Endothelial cell of umbilical vein (primary cell): ENCODE results near the gene SNX25. TPM values are rescaled to one million over a fixed set of nuclear protein-coding genes. Genes with fewer than 3 reads are reported as not detected.

ENCODE experiments used
- BruUV-seq: library from RNA; stranded (reverse); fragments of 400-500 nt; replicated peaks from 2 replicates; lab custom pipeline; 2021; lab: Mats Ljungman, UMichigan
- CTCF ChIA-PET: fragments of 300-600, 350-600 bp; sonication (Branson Sonifier 250); formaldehyde crosslinking; loops from one replicate; lab custom pipeline; 2021; ENCODE audit warnings: antibody characterized with exemption, inconsistent platforms; lab: Charles Lee
- POLR2A ChIA-PET: fragments of 300-600, 350-600 bp; sonication (Branson Sonifier 250); formaldehyde crosslinking; loops from one replicate; lab custom pipeline; 2021; ENCODE audit warnings: antibody characterized with exemption, inconsistent platforms; lab: Charles Lee
- DNase-seq: peaks from one replicate; pipeline ENCODE4 v3.0.0-alpha.2; 2011; ENCODE audit warnings: low read depth, low spot score
- FAIRE-seq: peaks from 2 replicates; lab custom pipeline; 2011; peaks lifted over from hg19 to GRCh38; lab: Jason Lieb, UNC
- H2AFZ ChIP-seq: 2 replicates; pipeline ENCODE4 v1.6.0; 2012; ENCODE audit warnings: low read depth, low read length, control low read depth, inconsistent platforms
- H3K27ac ChIP-seq: 2 replicates; pipeline ENCODE4 v1.5.1; 2011; ENCODE audit warnings: low read depth, mild to moderate bottlenecking, control low read depth, low read length, moderate library complexity; ENCODE audit not compliant: insufficient read depth
- H3K27me3 ChIP-seq, 2 experiments: 2 replicates each; pipeline versions ENCODE4 v1.6.0 to v1.6.1; 2011; ENCODE audit warnings: low read length in 2 of 2, mixed read lengths in 1 of 2; ENCODE audit not compliant: control insufficient read depth in 2 of 2, insufficient read depth in 2 of 2
- H3K36me3 ChIP-seq, 2 experiments: 2 replicates in 1 of 2; 3 replicates in 1 of 2; pipeline ENCODE4 v1.5.1; 2011; ENCODE audit warnings: low read length in 2 of 2, mild to moderate bottlenecking in 1 of 2, moderate library complexity in 1 of 2; ENCODE audit not compliant: control insufficient read depth in 2 of 2, insufficient read depth in 2 of 2; ENCODE audit errors: extremely low read depth in 1 of 2
- H3K4me1 ChIP-seq: 3 replicates; pipeline ENCODE4 v1.5.1; 2011; ENCODE audit warnings: mild to moderate bottlenecking, low read length; ENCODE audit not compliant: control insufficient read depth, insufficient read depth; ENCODE audit errors: extremely low read depth
- H3K4me2 ChIP-seq: 2 replicates; pipeline ENCODE4 v1.6.1; 2011; ENCODE audit warnings: low read length, control low read depth, mixed read lengths; ENCODE audit not compliant: insufficient read depth
- H3K4me3 ChIP-seq, 3 experiments: fragments of 200-600 bp in 1 of 3; sonication (generic), shearing (Covaris generic) in 1 of 3; replicated peaks in 1 of 3; 2 replicates each; pipeline ENCODE4 v1.5.1; 2011 to 2016; ENCODE audit warnings: control low read depth in 3 of 3, low read length in 3 of 3, mild to moderate bottlenecking in 2 of 3, inconsistent platforms in 1 of 3, low read depth in 1 of 3, moderate library complexity in 1 of 3; ENCODE audit not compliant: insufficient read depth in 1 of 3
- H3K79me2 ChIP-seq: 2 replicates; pipeline ENCODE4 v1.6.0; 2012; ENCODE audit warnings: low read length, inconsistent platforms; ENCODE audit not compliant: control insufficient read depth, insufficient read depth
- H3K9ac ChIP-seq: replicated peaks from 2 replicates; pipeline ENCODE3; 2011; ENCODE audit warnings: low read length, control low read depth; ENCODE audit not compliant: insufficient read depth; ENCODE audit errors: extremely low read depth
- H3K9me1 ChIP-seq: replicated peaks from 3 replicates; pipeline ENCODE4 v1.6.0; 2011; ENCODE audit warnings: mild to moderate bottlenecking, low read length; ENCODE audit not compliant: control insufficient read depth, insufficient read depth; ENCODE audit errors: extremely low read depth
- H3K9me3 ChIP-seq: replicated peaks from 2 replicates; pipeline ENCODE4 v1.5.1; 2012; ENCODE audit warnings: low read length, inconsistent platforms; ENCODE audit not compliant: control insufficient read depth, insufficient read depth
- H4K20me1 ChIP-seq: replicated peaks from 2 replicates; pipeline ENCODE3; 2011; ENCODE audit warnings: mild to moderate bottlenecking, low read length; ENCODE audit not compliant: control insufficient read depth, insufficient read depth; ENCODE audit errors: extremely low read depth
- EZH2 ChIP-seq: IDR thresholded peaks from 2 replicates; pipeline ENCODE4 v1.6.1; 2012; ENCODE audit warnings: borderline replicate concordance, low read depth, mild to moderate bottlenecking, moderate library complexity, low read length, inconsistent platforms; ENCODE audit not compliant: severe bottlenecking
- FOS ChIP-seq: IDR thresholded peaks from 2 replicates; pipeline ENCODE4 v1.6.1; 2011; ENCODE audit warnings: mild to moderate bottlenecking, low read length, moderate library complexity, borderline replicate concordance; ENCODE audit not compliant: insufficient read depth
- GATA2 ChIP-seq: IDR thresholded peaks from 2 replicates; pipeline ENCODE4 v1.7.0; 2011; ENCODE audit warnings: low read depth, mild to moderate bottlenecking, moderate library complexity, mixed read lengths, low read length; ENCODE audit not compliant: insufficient read length, insufficient read depth
- JUN ChIP-seq: IDR thresholded peaks from 2 replicates; pipeline ENCODE4 v1.6.1; 2011; ENCODE audit warnings: borderline replicate concordance, low read depth; ENCODE audit not compliant: insufficient read length, insufficient read depth
- MYC ChIP-seq: IDR thresholded peaks from one replicate; pipeline ENCODE4 v1.6.1; 2011; ENCODE audit warnings: mild to moderate bottlenecking, low read depth, low read length
- POLR2A ChIP-seq: IDR thresholded peaks from 2 replicates; pipeline ENCODE4 v1.6.1; 2012; ENCODE audit warnings: low read depth, mild to moderate bottlenecking, control low read depth, low read length
- POLR2AphosphoS5 ChIP-seq: IDR thresholded peaks from 2 replicates; pipeline ENCODE4 v1.6.1; 2012; ENCODE audit warnings: low read depth, mild to moderate bottlenecking, control low read depth, low read length, moderate library complexity; ENCODE audit not compliant: insufficient read depth
- dilution Hi-C: fragments of 300-500 bp; cut with MboI; formaldehyde crosslinking; loops from one replicate; pipeline ENCODE4 v1.15.0; 2019; ENCODE audit warnings: low sequenced_read_pairs; ENCODE audit not compliant: extremely low pct_ligation_motif_present
- intact Hi-C: fragments of 100-400 bp; cut with micrococcal nuclease; formaldehyde crosslinking; loops from one replicate; pipeline ENCODE4 v1.10.0; 2022
- polyA plus RNA-seq, 4 experiments: library from polyadenylated mRNA; depleted of rRNA in 3 of 4; stranded (reverse) in 3 of 4; unstranded in 1 of 4; fragments of >200 nt; gene quantifications; 2 replicates each; pipeline versions ENCODE4 v1.2.1 to v1.2.3, GENCODE V29; 2011 to 2012; ENCODE audit warnings: missing spikeins in 1 of 4
- total RNA-seq: library from RNA; stranded (reverse); gene quantifications from 2 replicates; pipeline ENCODE4 v1.2.3, GENCODE V29; 2021
- TF ChIP-seq, protein P1 (sequence below), 2 donors: IDR thresholded peaks; 1 replicate in 1 of 2; 2 replicates in 1 of 2; pipeline ENCODE4 v1.5.1; 2011; ENCODE audit warnings: low read length in 2 of 2, mild to moderate bottlenecking in 2 of 2, moderate library complexity in 2 of 2, control low read depth in 1 of 2, inconsistent platforms in 1 of 2, low read depth in 1 of 2; ENCODE audit not compliant: insufficient read depth in 1 of 2; ENCODE audit errors: extremely low read depth in 1 of 2
- TF ChIP-seq, protein P2 (sequence below): IDR thresholded peaks from 2 replicates; pipeline ENCODE4 v1.6.1; 2011; ENCODE audit not compliant: insufficient read depth, insufficient read length

The SNX25 gene
- total and polyA plus RNA-seq, 2 donors (not counting 3 experiments of a cell fraction or from before 2014, with no cell fraction given): 6.6 to 16.1 TPM

DNA sequence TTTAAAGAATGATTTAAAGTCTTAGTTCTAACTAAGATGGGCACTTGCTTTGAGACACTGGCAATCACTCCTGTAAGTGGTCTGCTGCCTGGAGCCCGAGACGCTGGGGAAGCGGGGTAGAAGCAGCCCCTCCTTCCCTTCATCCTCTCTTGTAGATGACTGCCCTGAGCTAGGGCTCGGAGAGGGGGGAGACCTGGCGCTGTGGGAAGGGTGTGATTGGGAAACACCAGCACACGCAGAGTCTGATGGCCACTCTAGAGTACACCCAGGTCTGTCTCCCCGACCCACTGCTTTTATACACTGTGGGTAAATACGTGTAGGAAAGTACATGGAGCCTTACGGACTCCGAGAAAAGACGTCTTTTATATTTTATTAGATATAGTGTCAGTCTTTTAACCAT lies 162.3 kb downstream of the SNX25 start:
- H3K27me3 ChIP-seq: no peaks in the 10 kb centered on the region
- intact Hi-C loops: no loop called here
- TF ChIP-seq POLR2AphosphoS5: no peak
- no peak for TF ChIP-seq JUN
- TF ChIP-seq FOS: no peak
- TF ChIP-seq, protein P1, sequence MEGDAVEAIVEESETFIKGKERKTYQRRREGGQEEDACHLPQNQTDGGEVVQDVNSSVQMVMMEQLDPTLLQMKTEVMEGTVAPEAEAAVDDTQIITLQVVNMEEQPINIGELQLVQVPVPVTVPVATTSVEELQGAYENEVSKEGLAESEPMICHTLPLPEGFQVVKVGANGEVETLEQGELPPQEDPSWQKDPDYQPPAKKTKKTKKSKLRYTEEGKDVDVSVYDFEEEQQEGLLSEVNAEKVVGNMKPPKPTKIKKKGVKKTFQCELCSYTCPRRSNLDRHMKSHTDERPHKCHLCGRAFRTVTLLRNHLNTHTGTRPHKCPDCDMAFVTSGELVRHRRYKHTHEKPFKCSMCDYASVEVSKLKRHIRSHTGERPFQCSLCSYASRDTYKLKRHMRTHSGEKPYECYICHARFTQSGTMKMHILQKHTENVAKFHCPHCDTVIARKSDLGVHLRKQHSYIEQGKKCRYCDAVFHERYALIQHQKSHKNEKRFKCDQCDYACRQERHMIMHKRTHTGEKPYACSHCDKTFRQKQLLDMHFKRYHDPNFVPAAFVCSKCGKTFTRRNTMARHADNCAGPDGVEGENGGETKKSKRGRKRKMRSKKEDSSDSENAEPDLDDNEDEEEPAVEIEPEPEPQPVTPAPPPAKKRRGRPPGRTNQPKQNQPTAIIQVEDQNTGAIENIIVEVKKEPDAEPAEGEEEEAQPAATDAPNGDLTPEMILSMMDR (IDR thresholded peaks at IDR 0.05; ENCODE audit: extremely low read depth in 1 of 2, insufficient read depth in 1 of 2, low read depth in 1 of 2, low read length in 2 of 2): no peak
- TF ChIP-seq MYC: no peak
- no peak for TF ChIP-seq GATA2
- TF ChIP-seq, protein P2, sequence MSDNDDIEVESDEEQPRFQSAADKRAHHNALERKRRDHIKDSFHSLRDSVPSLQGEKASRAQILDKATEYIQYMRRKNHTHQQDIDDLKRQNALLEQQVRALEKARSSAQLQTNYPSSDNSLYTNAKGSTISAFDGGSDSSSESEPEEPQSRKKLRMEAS: no peak
- no peak for TF ChIP-seq POLR2A
- TF ChIP-seq EZH2: no peak
- H3K9me3 ChIP-seq: no peaks in the 10 kb centered on the region
- no peak overlapping the region for H3K4me2 ChIP-seq
- H3K9me1 ChIP-seq: no peaks in the 10 kb centered on the region
- H4K20me1 ChIP-seq: no peaks in the 10 kb centered on the region
- FAIRE-seq: no peak
- ChIA-PET CTCF (interaction anchor here (0.8 kb wide), 1 partner anchor 17 kb away, joined by 3 read pairs; no protein-coding TSS in a partner anchor), POLR2A (no interaction called here)
- H3K4me3 ChIP-seq: no peak overlapping the region
- H3K79me2 ChIP-seq: no peaks in the 10 kb centered on the region
- no peak overlapping the region for H2AFZ ChIP-seq
- no TSS peak for BruUV-seq
- no peak for DNase-seq
- dilution Hi-C loops: no loop called here
- no peak overlapping the region for H3K9ac ChIP-seq
- H3K36me3 ChIP-seq: peaks cover 0 to 1% of the 10 kb centered on the region in 2 experiments
- H3K27ac ChIP-seq: no peak overlapping the region
- H3K4me1 ChIP-seq: peaks cover 8% of the 10 kb centered on the region
